ENCODE data around the gene HDDC3.

Gene HDDC3

DNA sequence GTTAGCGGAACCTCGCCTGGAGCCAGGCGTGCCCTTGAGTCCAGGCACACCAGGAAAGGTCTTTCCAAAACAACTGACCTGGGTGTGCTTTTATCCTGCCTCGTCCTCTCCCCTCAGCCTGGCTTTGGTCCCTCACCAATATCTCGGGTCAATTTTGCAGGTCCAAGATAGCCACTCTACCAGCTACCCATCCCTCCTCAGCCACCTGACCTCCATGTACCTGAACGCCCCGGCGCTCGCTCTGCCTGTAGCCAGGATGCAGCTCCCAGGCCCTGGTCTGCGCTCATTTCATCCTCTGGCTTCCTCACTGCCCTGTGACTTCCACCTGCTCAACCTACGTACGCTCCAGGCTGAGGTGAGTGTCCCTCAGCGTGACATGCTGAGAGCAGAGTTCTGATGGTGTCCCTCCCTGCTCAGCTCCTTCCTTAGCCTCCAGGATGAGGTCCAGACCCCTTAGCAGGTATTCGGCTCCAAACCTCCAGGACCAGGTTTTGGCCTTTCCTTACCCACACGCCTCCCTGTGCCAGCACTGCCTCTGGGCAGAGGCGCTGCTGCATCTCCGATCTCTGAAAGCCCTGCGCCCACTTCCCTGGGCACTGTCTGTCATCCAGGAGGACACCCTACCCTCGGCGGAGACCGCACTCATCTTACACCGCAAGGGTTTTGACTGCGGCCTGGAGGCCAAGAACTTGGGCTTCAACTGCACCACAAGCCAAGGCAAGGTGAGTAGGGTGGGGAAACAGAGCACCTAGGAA lies 14.1 kb downstream of the HDDC3 start:
- Histone ChIP-seq H3K9ac (no peak overlapping the region; a peak in 1 of 22 replicates), H4K20me1 (peaks cover 0 to 12% (median 0%) of the 10 kb centered on the region in 11 experiments; a peak in 2 of 22 replicates), H3K36me3 (peaks cover 79 to 99% (median 92%) of the 10 kb centered on the region in 11 experiments), H3K4me2 (no peak overlapping the region), H3K4me3 (no peak overlapping the region), H3K9me3 (replicated peaks in 1 of 11) (no peaks in the 10 kb centered on the region), H3K27ac (no peak overlapping the region), H3K4me1 (peaks cover 22 to 35% (median 29%) of the 10 kb centered on the region in 10 experiments), H3K27me3 (no peaks in the 10 kb centered on the region)
- no peak for TF ChIP-seq Cebpa-rat (IDR thresholded peaks at IDR 0.05)

DNA sequence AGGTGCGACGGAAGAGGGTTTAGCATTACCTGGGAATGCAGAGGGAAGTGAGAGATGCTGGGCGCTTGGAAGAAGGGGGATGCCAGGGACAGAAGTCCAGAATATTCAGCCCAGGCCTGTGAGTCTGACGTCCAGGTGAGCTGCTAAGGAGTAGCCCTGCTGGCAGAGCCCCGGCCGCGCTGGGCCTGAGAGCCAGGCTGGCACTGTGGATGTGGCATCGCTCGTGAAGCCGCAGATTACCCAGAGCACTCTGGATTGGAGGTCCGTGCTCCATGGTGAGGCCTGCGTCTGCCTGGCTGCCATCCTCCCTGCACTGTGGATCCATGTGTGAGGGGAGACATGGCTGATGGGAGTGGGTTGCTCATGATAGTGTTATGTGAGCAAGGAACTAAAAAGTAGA lies 14.8 kb downstream of the HDDC3 start:
- no peak overlapping the region for H3K4me3 ChIP-seq
- no peaks in the 10 kb centered on the region for H3K27me3 ChIP-seq
- no peak for TF ChIP-seq Cebpa-rat (IDR thresholded peaks at IDR 0.05)
- peaks cover 22 to 38% (median 29%) of the 10 kb centered on the region in 10 experiments for H3K4me1 ChIP-seq
- no peaks in the 10 kb centered on the region for H3K9me3 ChIP-seq (replicated peaks in 1 of 11)
- H3K4me2 ChIP-seq = no peak overlapping the region
- H4K20me1 ChIP-seq = peaks cover 0 to 12% (median 0%) of the 10 kb centered on the region in 11 experiments; a peak in 2 of 22 replicates
- H3K9ac ChIP-seq = no peak overlapping the region
- peaks cover 85 to 100% (median 95%) of the 10 kb centered on the region in 11 experiments for H3K36me3 ChIP-seq
- no peak overlapping the region for H3K27ac ChIP-seq

DNA sequence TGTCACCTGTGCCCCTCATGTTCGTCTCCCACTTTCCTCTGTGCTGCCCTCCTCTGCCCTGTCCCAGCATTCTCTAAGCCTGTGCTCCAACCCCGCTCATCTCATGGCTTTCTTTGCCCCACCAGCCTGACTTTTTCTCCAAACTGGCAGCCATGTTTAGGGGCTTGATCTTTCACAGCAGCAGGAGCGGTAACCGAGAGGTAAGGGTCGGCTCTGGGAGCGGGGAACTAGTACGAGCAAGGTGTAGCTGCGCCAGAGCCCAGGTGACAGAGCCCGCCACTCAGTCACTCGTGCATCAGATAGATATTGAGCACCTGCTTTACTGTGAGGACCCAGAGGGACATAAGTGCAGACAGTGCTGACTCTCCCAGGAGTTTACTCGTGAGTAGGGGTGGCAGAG lies 15.9 kb downstream of the HDDC3 start:
- peak overlapping the region; percentile 42 to 77 (median 64); a peak in 19 of 22 replicates for H3K27ac ChIP-seq
- H3K4me2 ChIP-seq = peak overlapping the region in 10 of 11 experiments; percentile 52 to 72 (median 58); a peak in 17 of 22 replicates
- no peaks in the 10 kb centered on the region for H3K9me3 ChIP-seq (replicated peaks in 1 of 11)
- no peak overlapping the region for H3K4me3 ChIP-seq
- peak overlapping the region in 10 of 11 experiments; percentile 27 to 61 (median 48); a peak in 12 of 22 replicates for H3K9ac ChIP-seq
- peaks cover 89 to 100% (median 98%) of the 10 kb centered on the region in 11 experiments for H3K36me3 ChIP-seq
- peaks cover 0 to 12% (median 0%) of the 10 kb centered on the region in 11 experiments; a peak in 3 of 22 replicates for H4K20me1 ChIP-seq
- TF ChIP-seq Cebpa-rat (IDR thresholded peaks at IDR 0.05) = no peak
- peaks cover 22 to 38% (median 29%) of the 10 kb centered on the region in 10 experiments for H3K4me1 ChIP-seq
- no peaks in the 10 kb centered on the region for H3K27me3 ChIP-seq

DNA sequence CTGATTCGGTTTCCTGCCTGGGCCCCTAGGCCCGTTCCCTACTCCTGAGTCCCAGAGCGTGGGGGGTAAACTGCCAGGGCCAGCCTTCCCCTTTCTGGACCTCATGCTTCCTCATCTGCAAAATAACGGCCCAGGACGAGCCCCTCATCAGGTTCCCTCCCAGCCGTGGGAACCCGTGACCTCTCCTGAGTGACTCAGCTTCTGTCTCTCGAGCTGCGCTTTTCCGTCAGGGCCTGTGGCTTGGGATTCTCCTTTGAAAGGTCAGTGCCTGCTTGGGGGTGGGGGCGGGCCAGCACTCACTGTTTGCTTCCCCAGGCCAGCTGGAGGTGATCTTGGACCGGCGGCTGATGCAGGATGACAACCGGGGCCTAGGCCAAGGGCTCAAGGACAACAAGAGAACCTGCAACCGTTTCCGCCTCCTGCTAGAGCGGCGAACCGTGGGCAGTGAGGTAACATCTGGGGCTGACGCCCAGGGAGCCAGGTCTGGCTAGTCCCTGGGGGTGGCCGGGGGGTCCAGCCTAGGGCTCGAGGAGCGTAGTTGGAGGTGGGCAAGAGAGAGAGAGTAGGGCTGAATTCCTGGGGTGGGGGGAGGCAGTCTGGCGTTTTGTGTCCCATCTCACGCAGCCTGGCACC lies 16.4 kb downstream of the HDDC3 start:
- H3K4me1 ChIP-seq = peaks cover 22 to 38% (median 29%) of the 10 kb centered on the region in 10 experiments
- peak overlapping the region; percentile 42 to 77 (median 64); a peak in 21 of 22 replicates for H3K27ac ChIP-seq
- H3K4me3 ChIP-seq = no peak overlapping the region
- no peaks in the 10 kb centered on the region for H3K9me3 ChIP-seq (replicated peaks in 1 of 11)
- H3K36me3 ChIP-seq = peaks cover 89 to 100% (median 98%) of the 10 kb centered on the region in 11 experiments
- peaks cover 0 to 12% (median 0%) of the 10 kb centered on the region in 11 experiments; a peak in 3 of 22 replicates for H4K20me1 ChIP-seq
- H3K27me3 ChIP-seq = no peaks in the 10 kb centered on the region
- H3K9ac ChIP-seq = peak overlapping the region; percentile 27 to 61 (median 48); a peak in 18 of 22 replicates
- peak overlapping the region; percentile 52 to 72 (median 58) for H3K4me2 ChIP-seq
- no peak for TF ChIP-seq Cebpa-rat (IDR thresholded peaks at IDR 0.05)

DNA sequence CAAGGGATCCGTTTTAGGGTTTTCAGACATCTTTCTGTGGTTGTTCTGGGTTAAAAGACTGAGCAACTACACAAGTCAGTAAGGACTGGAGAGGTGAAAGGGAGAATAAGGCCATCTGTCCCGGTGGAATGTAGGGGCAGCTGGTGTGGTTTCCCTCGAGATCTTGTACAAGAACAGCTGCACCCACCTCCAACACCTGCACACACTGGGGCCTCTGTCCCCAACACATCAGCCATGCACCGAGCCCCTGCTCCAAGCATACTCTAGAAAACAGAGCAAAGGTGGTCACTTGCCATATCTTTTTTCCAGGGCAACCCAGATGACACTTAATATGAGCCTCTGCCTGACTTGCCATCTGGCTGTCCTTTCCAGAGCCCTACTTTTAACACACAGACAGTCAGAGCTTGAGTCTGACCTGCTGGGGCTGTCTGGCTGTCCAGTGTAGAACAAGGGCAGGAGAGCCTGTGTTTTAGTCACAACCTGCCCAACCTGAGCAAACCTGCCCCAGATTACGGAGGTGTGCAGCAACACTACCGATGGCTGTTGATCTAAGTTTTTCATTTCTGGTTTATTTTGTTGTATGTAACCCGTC lies 17.0 kb downstream of the HDDC3 start:
- peak overlapping the region; percentile 52 to 72 (median 58) for H3K4me2 ChIP-seq
- H3K4me1 ChIP-seq = peaks cover 22 to 38% (median 29%) of the 10 kb centered on the region in 10 experiments
- H3K4me3 ChIP-seq = no peak overlapping the region
- H4K20me1 ChIP-seq = peaks cover 0 to 12% (median 0%) of the 10 kb centered on the region in 11 experiments; a peak in 3 of 22 replicates
- peak overlapping the region in 10 of 11 experiments; percentile 43 to 77 (median 65); a peak in 20 of 22 replicates for H3K27ac ChIP-seq
- TF ChIP-seq Cebpa-rat (IDR thresholded peaks at IDR 0.05) = no peak
- H3K36me3 ChIP-seq = peaks cover 89 to 100% (median 98%) of the 10 kb centered on the region in 11 experiments
- no peaks in the 10 kb centered on the region for H3K27me3 ChIP-seq
- peak overlapping the region; percentile 23 to 61 (median 47); a peak in 19 of 22 replicates for H3K9ac ChIP-seq
- H3K9me3 ChIP-seq (replicated peaks in 1 of 11) = no peaks in the 10 kb centered on the region

GRCh38 chr15:90914305-90915080 lies 17.9 kb downstream of the HDDC3 start:
- Histone ChIP-seq H3K9me3 (replicated peaks in 1 of 11) (no peaks in the 10 kb centered on the region), H3K9ac (peak overlapping the region in 8 of 11 experiments; percentile 27 to 61 (median 48); a peak in 10 of 22 replicates), H4K20me1 (peaks cover 0 to 12% (median 0%) of the 10 kb centered on the region in 11 experiments; a peak in 2 of 22 replicates), H3K4me1 (peaks cover 23 to 38% (median 29%) of the 10 kb centered on the region in 10 experiments), H3K4me3 (no peak overlapping the region), H3K27me3 (no peaks in the 10 kb centered on the region), H3K4me2 (peak overlapping the region; percentile 52 to 72 (median 58)), H3K36me3 (peaks cover 89 to 100% (median 98%) of the 10 kb centered on the region in 11 experiments), H3K27ac (peak overlapping the region in 7 of 11 experiments; percentile 28 to 77 (median 46); a peak in 10 of 22 replicates)
- no peak for TF ChIP-seq Cebpa-rat (IDR thresholded peaks at IDR 0.05)

DNA sequence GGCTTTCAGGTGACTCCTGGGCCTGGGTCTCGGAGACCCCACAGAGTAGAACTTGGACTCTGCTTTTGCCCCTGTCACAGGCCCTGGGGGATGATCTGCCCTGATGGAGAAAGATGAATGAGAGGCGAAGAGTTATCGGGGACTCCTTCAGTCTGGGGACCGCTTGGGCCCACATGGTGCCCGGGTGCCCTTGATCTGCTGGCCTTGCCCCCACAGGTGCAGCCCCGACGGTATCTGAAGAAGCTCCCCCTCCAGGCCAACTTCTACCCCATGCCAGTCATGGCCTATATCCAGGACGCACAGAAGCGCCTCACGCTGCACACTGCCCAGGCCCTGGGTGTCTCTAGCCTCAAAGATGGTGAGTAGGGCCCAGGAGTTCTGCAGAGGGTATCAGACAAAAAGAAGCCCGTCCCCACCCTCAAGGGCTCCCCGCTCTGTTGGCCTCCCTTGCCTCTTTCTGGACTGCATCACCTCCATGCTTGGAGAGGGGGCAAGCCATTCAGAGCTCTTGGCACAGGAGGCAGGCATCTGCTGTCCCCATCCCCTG lies 18.9 kb downstream of the HDDC3 start:
- peak overlapping the region in 4 of 11 experiments; percentile 52 to 57 (median 54); a peak in 3 of 22 replicates for H3K4me2 ChIP-seq
- H3K4me3 ChIP-seq = no peak overlapping the region
- H3K27ac ChIP-seq = no peak overlapping the region; a peak in 1 of 22 replicates
- no peaks in the 10 kb centered on the region for H3K9me3 ChIP-seq (replicated peaks in 1 of 11)
- no peak overlapping the region; a peak in 1 of 22 replicates for H3K9ac ChIP-seq
- TF ChIP-seq Cebpa-rat (IDR thresholded peaks at IDR 0.05) = no peak
- H4K20me1 ChIP-seq = peaks cover 0 to 12% (median 0%) of the 10 kb centered on the region in 11 experiments; a peak in 2 of 22 replicates
- peaks cover 27 to 38% (median 32%) of the 10 kb centered on the region in 10 experiments for H3K4me1 ChIP-seq
- H3K36me3 ChIP-seq = peaks cover 89 to 100% (median 98%) of the 10 kb centered on the region in 11 experiments
- no peaks in the 10 kb centered on the region for H3K27me3 ChIP-seq

DNA sequence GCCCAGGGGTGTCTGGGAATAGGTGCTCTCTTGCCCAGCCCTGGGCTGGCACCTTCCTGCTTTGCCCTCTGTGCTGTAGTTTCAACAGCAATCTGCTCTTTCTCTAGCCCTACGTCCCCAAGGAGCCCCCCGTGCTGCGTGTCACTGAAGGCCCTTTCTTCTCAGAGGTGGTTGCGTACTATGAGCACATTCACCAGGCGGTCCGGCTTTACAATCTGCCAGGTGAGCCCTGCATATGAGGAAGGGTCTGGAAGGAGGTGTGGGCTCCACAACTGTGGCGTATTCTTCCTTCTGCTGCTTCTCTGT lies 19.6 kb downstream of the HDDC3 start:
- H3K9me3 ChIP-seq (replicated peaks in 1 of 11) = no peaks in the 10 kb centered on the region
- H4K20me1 ChIP-seq = peaks cover 0 to 12% (median 0%) of the 10 kb centered on the region in 11 experiments; a peak in 2 of 22 replicates
- peaks cover 28 to 41% (median 35%) of the 10 kb centered on the region in 10 experiments for H3K4me1 ChIP-seq
- H3K4me2 ChIP-seq = no peak overlapping the region
- no peak overlapping the region for H3K9ac ChIP-seq
- no peak for TF ChIP-seq Cebpa-rat (IDR thresholded peaks at IDR 0.05)
- H3K27me3 ChIP-seq = no peaks in the 10 kb centered on the region
- no peak overlapping the region for H3K4me3 ChIP-seq
- peaks cover 89 to 100% (median 98%) of the 10 kb centered on the region in 11 experiments for H3K36me3 ChIP-seq
- H3K27ac ChIP-seq = no peak overlapping the region

All from BLaER1 treated with 17β-estradiol and CSF1 and Interleukin-3, amounts not matched to agents 10 nM and 100 nM (cell line).